GM23338 (cell line): ENCODE data around the gene CCDC167.

Experiments used
- EZH2 ChIP-seq: fragments of 200-600 bp; sonication (generic); IDR thresholded peaks from one replicate; pipeline ENCODE4 v1.8.0; 2017; ENCODE audit warnings: antibody characterized with exemption, mild to moderate bottlenecking, low read depth; ENCODE audit not compliant: unreplicated experiment
- NANOG ChIP-seq: IDR thresholded peaks from 2 replicates; pipeline ENCODE4 v1.6.1; 2016; ENCODE audit warnings: antibody characterized with exemption, borderline replicate concordance
- TF ChIP-seq, protein P1 (sequence below), 2 experiments: fragments of 200-600 bp in 1 of 2; sonication (generic) in 1 of 2; conservative IDR thresholded peaks; 2 replicates each; pipeline versions ENCODE4 v1.5.1 to v1.6.1; 2016 to 2017; ENCODE audit warnings: antibody characterized with exemption in 2 of 2, low read depth in 2 of 2, mild to moderate bottlenecking in 2 of 2, moderate library complexity in 1 of 2

DNA sequence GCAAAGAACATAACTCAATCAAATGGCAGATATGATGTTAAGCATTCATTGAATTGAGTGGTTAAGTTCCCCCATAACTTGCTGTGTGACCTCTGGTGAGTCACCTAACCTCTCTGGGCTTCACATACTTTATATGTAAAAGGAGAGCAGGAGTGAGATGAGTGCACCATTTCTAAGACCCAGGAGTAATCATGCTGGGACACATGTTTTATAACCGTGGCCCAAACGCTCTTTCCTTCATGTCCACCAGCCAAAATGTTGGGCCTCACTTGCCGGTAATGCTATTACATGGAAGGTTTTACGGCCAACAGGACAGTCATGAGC is 40.3 kb upstream of the CCDC167 start:
- TF ChIP-seq NANOG (no peak), EZH2 (no peak)
- TF ChIP-seq, protein P1, sequence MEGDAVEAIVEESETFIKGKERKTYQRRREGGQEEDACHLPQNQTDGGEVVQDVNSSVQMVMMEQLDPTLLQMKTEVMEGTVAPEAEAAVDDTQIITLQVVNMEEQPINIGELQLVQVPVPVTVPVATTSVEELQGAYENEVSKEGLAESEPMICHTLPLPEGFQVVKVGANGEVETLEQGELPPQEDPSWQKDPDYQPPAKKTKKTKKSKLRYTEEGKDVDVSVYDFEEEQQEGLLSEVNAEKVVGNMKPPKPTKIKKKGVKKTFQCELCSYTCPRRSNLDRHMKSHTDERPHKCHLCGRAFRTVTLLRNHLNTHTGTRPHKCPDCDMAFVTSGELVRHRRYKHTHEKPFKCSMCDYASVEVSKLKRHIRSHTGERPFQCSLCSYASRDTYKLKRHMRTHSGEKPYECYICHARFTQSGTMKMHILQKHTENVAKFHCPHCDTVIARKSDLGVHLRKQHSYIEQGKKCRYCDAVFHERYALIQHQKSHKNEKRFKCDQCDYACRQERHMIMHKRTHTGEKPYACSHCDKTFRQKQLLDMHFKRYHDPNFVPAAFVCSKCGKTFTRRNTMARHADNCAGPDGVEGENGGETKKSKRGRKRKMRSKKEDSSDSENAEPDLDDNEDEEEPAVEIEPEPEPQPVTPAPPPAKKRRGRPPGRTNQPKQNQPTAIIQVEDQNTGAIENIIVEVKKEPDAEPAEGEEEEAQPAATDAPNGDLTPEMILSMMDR (conservative IDR thresholded peaks at IDR 0.05; ENCODE audit: low read depth in 2 of 2), result no peak
